Measurements from ENCODE around the gene THOP1.
A peak's percentile ranks its signal among the peaks of the same experiment; 100 is the strongest.

THOP1 gene

GRCh38 chr19:2770055-2771013, 15.0 kb upstream of the THOP1 start:
- H3K4me3 ChIP-seq (ENCODE audit: low read length in 2 of 2): no peak overlapping the region
- H3K9me3 ChIP-seq (ENCODE audit: control insufficient read depth in 2 of 2, low read length in 2 of 2): no peaks in the 10 kb centered on the region
- peaks cover 0 to 8% of the 10 kb centered on the region in 2 donors for H3K4me1 ChIP-seq (ENCODE audit: control insufficient read depth in 2 of 2, insufficient read depth in 2 of 2, low read length in 2 of 2)

DNA sequence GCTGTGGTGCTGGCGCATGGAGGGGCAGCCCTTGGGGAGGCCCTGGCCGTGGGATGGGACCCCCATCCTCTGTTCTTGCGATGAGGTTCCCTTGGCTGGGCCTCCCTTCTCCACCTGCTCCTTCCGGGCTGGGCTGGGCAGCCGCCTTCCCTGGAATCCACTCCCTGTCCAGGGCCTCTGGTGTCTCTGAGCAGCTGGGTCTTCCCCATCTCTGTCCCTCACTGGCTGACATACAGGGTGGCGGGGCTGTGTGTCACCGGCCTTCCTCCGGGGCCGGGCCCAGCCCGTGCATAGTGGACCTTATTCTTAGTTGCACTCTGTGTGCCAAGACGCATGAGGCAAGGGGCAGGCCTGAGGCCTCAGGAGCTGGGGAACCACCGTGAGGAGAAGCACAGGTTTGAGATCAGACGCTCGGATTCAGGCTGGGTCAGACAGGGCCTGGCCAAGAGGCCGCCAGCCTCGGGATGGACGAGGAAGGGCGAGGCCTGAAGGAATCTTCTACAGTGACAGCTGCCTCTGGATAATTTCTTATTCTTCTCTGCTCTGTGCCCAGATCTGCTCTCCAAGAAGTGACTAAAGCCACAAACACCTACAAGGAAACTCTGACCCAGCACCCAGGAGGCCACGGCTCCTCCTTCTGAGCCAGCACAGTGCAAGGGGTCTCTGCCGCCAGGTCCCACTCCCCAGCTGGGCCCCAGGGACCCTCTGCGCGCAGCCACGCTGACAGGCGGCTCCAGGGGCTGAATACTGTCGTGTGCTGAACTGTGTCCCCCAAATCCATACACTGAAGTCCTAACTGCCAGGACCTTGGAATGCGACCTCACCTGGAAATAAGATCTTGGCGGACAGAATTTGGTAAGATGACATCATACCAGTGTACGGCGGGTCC, 13.3 kb upstream of the THOP1 start:
- no peak overlapping the region for H3K9ac ChIP-seq (ENCODE audit: low read depth in 1 of 2, low read length in 2 of 2)
- H3K4me1 ChIP-seq (ENCODE audit: control insufficient read depth in 2 of 2, insufficient read depth in 2 of 2, low read length in 2 of 2): peaks cover 0 to 11% of the 10 kb centered on the region in 2 donors
- no peaks in the 10 kb centered on the region for H3K27me3 ChIP-seq (ENCODE audit: control insufficient read depth in 2 of 2, insufficient read depth in 2 of 2, low read length in 2 of 2)
- no peak overlapping the region for H3K4me3 ChIP-seq (ENCODE audit: low read length in 2 of 2)
- peaks cover 2 to 11% of the 10 kb centered on the region in 2 donors for H3K36me3 ChIP-seq (ENCODE audit: control insufficient read depth in 2 of 2, insufficient read depth in 2 of 2, low read length in 2 of 2)
- H3K27ac ChIP-seq (ENCODE audit: low read depth in 2 of 2, low read length in 2 of 2): no peak overlapping the region
- H3K9me3 ChIP-seq (ENCODE audit: control insufficient read depth in 2 of 2, low read length in 2 of 2): no peaks in the 10 kb centered on the region

More at GRCh38 chr19:2770055-2771013, 15.0 kb upstream of the THOP1 start:
- Histone ChIP-seq H3K9ac (ENCODE audit: low read depth in 1 of 2, low read length in 2 of 2) (no peak overlapping the region), H3K27me3 (ENCODE audit: control insufficient read depth in 2 of 2, insufficient read depth in 2 of 2, low read length in 2 of 2) (no peaks in the 10 kb centered on the region), H3K36me3 (ENCODE audit: control insufficient read depth in 2 of 2, insufficient read depth in 2 of 2, low read length in 2 of 2) (peaks cover 6 to 22% of the 10 kb centered on the region in 2 donors), H3K27ac (ENCODE audit: low read depth in 2 of 2, low read length in 2 of 2) (peak overlapping the region; percentile 58 to 60)

- Histone ChIP-seq H3K4me3 (ENCODE audit: low read length in 2 of 2) (no peak overlapping the region), H3K9ac (ENCODE audit: low read depth in 1 of 2, low read length in 2 of 2) (no peak overlapping the region), H3K9me3 (ENCODE audit: control insufficient read depth in 2 of 2, low read length in 2 of 2) (no peaks in the 10 kb centered on the region), H3K27me3 (ENCODE audit: control insufficient read depth in 2 of 2, insufficient read depth in 2 of 2, low read length in 2 of 2) (no peaks in the 10 kb centered on the region), H3K27ac (ENCODE audit: low read depth in 2 of 2, low read length in 2 of 2) (peak overlapping the region in 1 of 2 donors; percentile 83), H3K36me3 (ENCODE audit: control insufficient read depth in 2 of 2, insufficient read depth in 2 of 2, low read length in 2 of 2) (peaks cover 0 to 5% of the 10 kb centered on the region in 2 donors), H3K4me1 (ENCODE audit: control insufficient read depth in 2 of 2, insufficient read depth in 2 of 2, low read length in 2 of 2) (peaks cover 0 to 11% of the 10 kb centered on the region in 2 donors)
Observed at GRCh38 chr19:2774083-2774679, 11.1 kb upstream of the THOP1 start.

GRCh38 chr19:2774953-2775555, 10.2 kb upstream of the THOP1 start:
- no peaks in the 10 kb centered on the region for H3K27me3 ChIP-seq (ENCODE audit: control insufficient read depth in 2 of 2, insufficient read depth in 2 of 2, low read length in 2 of 2)
- H3K4me3 ChIP-seq (ENCODE audit: low read length in 2 of 2): no peak overlapping the region
- H3K36me3 ChIP-seq (ENCODE audit: control insufficient read depth in 2 of 2, insufficient read depth in 2 of 2, low read length in 2 of 2): peaks cover 0 to 5% of the 10 kb centered on the region in 2 donors
- H3K4me1 ChIP-seq (ENCODE audit: control insufficient read depth in 2 of 2, insufficient read depth in 2 of 2, low read length in 2 of 2): peaks cover 1 to 11% of the 10 kb centered on the region in 2 donors
- peak overlapping the region; percentile 16 to 49 for H3K9ac ChIP-seq (ENCODE audit: low read depth in 1 of 2, low read length in 2 of 2)
- H3K9me3 ChIP-seq (ENCODE audit: control insufficient read depth in 2 of 2, low read length in 2 of 2): no peaks in the 10 kb centered on the region
- peak overlapping the region; percentile 73 to 83 for H3K27ac ChIP-seq (ENCODE audit: low read depth in 2 of 2, low read length in 2 of 2)

DNA sequence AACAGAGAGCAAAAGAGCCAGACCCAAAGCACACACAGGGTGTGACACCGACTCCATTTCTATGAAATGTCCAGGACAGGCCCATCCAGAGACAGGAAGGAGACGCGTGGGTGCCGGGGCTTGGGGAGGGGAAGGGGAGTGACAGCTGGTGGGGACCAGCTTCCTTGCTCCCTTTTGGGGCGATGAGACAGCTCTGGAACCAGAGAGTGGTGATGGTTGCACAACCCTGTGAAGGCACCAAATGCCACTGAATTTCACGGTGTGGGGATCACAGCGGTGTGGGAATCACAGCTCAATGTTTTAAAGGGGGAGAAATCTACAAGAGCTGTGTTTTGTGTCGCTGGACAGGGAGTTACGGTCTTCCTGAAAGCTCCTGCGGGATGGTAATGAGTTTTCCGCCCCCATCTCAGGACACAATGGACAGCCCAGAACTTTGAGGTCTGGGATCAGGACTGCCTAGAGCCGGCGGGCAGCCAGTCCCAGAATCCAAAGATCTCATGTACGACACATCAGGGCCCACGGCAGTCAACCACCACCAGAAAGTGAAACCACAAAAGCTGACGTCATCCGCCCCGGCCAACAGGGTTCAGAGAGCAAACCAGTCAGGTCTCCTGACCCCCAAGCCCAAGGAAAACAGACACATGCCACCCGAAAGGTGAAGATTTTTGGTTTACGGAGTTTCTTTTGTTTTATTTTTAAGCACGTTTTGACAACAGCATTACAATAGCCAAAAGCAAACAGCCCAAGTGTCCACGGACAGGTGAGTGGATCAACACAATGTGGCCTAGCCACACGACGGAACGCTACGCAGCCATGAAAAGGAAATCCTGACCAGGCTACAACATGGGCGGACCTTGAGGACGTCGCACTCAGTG, 9.5 kb upstream of the THOP1 start:
- Histone ChIP-seq H3K9ac (ENCODE audit: low read depth in 1 of 2, low read length in 2 of 2) (peak overlapping the region; percentile 36 to 49), H3K4me1 (ENCODE audit: control insufficient read depth in 2 of 2, insufficient read depth in 2 of 2, low read length in 2 of 2) (peaks cover 3 to 9% of the 10 kb centered on the region in 2 donors)

GRCh38 chr19:2777952-2778683, 7.2 kb upstream of the THOP1 start:
- Histone ChIP-seq H3K9me3 (ENCODE audit: control insufficient read depth in 2 of 2, low read length in 2 of 2) (no peaks in the 10 kb centered on the region), H3K27me3 (ENCODE audit: control insufficient read depth in 2 of 2, insufficient read depth in 2 of 2, low read length in 2 of 2) (no peaks in the 10 kb centered on the region), H3K4me1 (ENCODE audit: control insufficient read depth in 2 of 2, insufficient read depth in 2 of 2, low read length in 2 of 2) (peaks cover 9 to 24% of the 10 kb centered on the region in 2 donors), H3K9ac (ENCODE audit: low read depth in 1 of 2, low read length in 2 of 2) (no peak overlapping the region), H3K36me3 (ENCODE audit: control insufficient read depth in 2 of 2, insufficient read depth in 2 of 2, low read length in 2 of 2) (peaks cover 0 to 5% of the 10 kb centered on the region in 2 donors), H3K4me3 (ENCODE audit: low read length in 2 of 2) (no peak overlapping the region), H3K27ac (ENCODE audit: low read depth in 2 of 2, low read length in 2 of 2) (no peak overlapping the region)

More for the DNA sequence above, 9.5 kb upstream of the THOP1 start:
- Histone ChIP-seq H3K27ac (ENCODE audit: low read depth in 2 of 2, low read length in 2 of 2) (peak overlapping the region; percentile 73 to 83), H3K9me3 (ENCODE audit: control insufficient read depth in 2 of 2, low read length in 2 of 2) (no peaks in the 10 kb centered on the region), H3K4me3 (ENCODE audit: low read length in 2 of 2) (peak overlapping the region in 1 of 2 donors; percentile 56), H3K36me3 (ENCODE audit: control insufficient read depth in 2 of 2, insufficient read depth in 2 of 2, low read length in 2 of 2) (peaks cover 0 to 5% of the 10 kb centered on the region in 2 donors), H3K27me3 (ENCODE audit: control insufficient read depth in 2 of 2, insufficient read depth in 2 of 2, low read length in 2 of 2) (no peaks in the 10 kb centered on the region)

DNA sequence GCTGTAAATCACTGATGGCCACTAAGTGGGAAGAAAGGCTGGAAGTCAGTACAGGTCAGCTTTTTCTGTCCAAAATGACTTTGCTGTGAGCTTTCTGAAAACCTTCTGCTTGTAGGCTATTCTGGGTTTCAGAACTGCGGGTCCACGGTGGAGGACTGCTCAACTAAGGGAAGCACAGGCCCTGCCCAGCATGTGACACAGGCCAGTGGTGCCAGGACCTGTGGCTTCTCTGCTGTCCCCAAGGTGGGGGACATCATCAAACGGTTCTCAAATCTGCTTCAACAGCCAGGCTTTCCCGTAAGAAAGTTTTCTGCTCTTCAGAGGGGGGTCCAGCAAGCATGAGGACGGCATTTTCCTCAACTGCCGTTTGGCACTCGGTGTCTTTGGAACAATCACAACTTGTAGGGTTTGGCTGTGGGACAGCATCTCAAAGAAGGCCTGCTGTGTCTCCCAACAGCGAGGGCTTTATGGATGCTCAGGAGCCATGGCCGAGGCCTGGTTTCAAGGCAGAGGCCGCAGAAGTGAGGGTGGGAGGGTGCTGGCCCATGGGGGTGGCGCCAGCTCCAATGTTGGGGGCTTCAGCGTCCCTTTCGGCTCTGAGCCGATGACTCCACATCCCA, 6.1 kb upstream of the THOP1 start:
- H3K9ac ChIP-seq (ENCODE audit: low read depth in 1 of 2, low read length in 2 of 2): no peak overlapping the region
- H3K36me3 ChIP-seq (ENCODE audit: control insufficient read depth in 2 of 2, insufficient read depth in 2 of 2, low read length in 2 of 2): peaks cover 0 to 5% of the 10 kb centered on the region in 2 donors
- H3K4me1 ChIP-seq (ENCODE audit: control insufficient read depth in 2 of 2, insufficient read depth in 2 of 2, low read length in 2 of 2): peaks cover 16 to 31% of the 10 kb centered on the region in 2 donors
- no peaks in the 10 kb centered on the region for H3K9me3 ChIP-seq (ENCODE audit: control insufficient read depth in 2 of 2, low read length in 2 of 2)
- H3K4me3 ChIP-seq (ENCODE audit: low read length in 2 of 2): no peak overlapping the region
- no peaks in the 10 kb centered on the region for H3K27me3 ChIP-seq (ENCODE audit: control insufficient read depth in 2 of 2, insufficient read depth in 2 of 2, low read length in 2 of 2)
- no peak overlapping the region for H3K27ac ChIP-seq (ENCODE audit: low read depth in 2 of 2, low read length in 2 of 2)

- no peaks in the 10 kb centered on the region for H3K9me3 ChIP-seq (ENCODE audit: control insufficient read depth in 2 of 2, low read length in 2 of 2)
- H3K9ac ChIP-seq (ENCODE audit: low read depth in 1 of 2, low read length in 2 of 2): no peak overlapping the region
- H3K36me3 ChIP-seq (ENCODE audit: control insufficient read depth in 2 of 2, insufficient read depth in 2 of 2, low read length in 2 of 2): peaks cover 0 to 5% of the 10 kb centered on the region in 2 donors
- peaks cover 16 to 31% of the 10 kb centered on the region in 2 donors for H3K4me1 ChIP-seq (ENCODE audit: control insufficient read depth in 2 of 2, insufficient read depth in 2 of 2, low read length in 2 of 2)
- H3K27ac ChIP-seq (ENCODE audit: low read depth in 2 of 2, low read length in 2 of 2): no peak overlapping the region
- H3K4me3 ChIP-seq (ENCODE audit: low read length in 2 of 2): no peak overlapping the region
- H3K27me3 ChIP-seq (ENCODE audit: control insufficient read depth in 2 of 2, insufficient read depth in 2 of 2, low read length in 2 of 2): no peaks in the 10 kb centered on the region
Observed at GRCh38 chr19:2780284-2780683, 5.0 kb upstream of the THOP1 start.

All from mucosa of rectum (tissue), 2 donors.